Uterus (tissue), 4 donors: ENCODE measurements around the gene MFNG. TPM values are rescaled to one million over a fixed set of nuclear protein-coding genes. Genes with fewer than 3 reads are reported as not detected.
A peak's percentile ranks its signal among the peaks of the same experiment; 100 is the strongest.

Experiments used
- DNase-seq, 2 donors: peaks; one replicate each; pipeline ENCODE4 v3.0.0-alpha.2; 2019 to 2020
- H3K27ac ChIP-seq, 2 donors: fragments of 200-600 bp; sonication (generic); 1 replicate in 1 of 2; 2 replicates in 1 of 2; pipeline ENCODE4 v1.5.1; 2016 to 2018
- H3K27me3 ChIP-seq, 2 donors: fragments of 200-600 bp; sonication (generic); one replicate each; pipeline ENCODE4 v1.5.1; 2018 to 2019; ENCODE audit warnings: control low read depth in 1 of 2
- H3K36me3 ChIP-seq, 2 donors: fragments of 200-600 bp; sonication (generic); one replicate each; pipeline ENCODE4 v1.5.1; 2019; ENCODE audit warnings: control low read depth in 1 of 2
- H3K4me1 ChIP-seq, 2 donors: fragments of 200-600 bp; sonication (generic); one replicate each; pipeline ENCODE4 v1.5.1; 2018 to 2019; ENCODE audit warnings: control low read depth in 1 of 2
- H3K4me3 ChIP-seq, 2 donors: fragments of 200-600 bp; sonication (generic); 1 replicate in 1 of 2; 2 replicates in 1 of 2; pipeline ENCODE4 v1.5.1; 2018 to 2019; ENCODE audit warnings: mild to moderate bottlenecking in 1 of 2
- H3K9me3 ChIP-seq, 2 donors: fragments of 200-600 bp; sonication (generic); one replicate each; pipeline ENCODE4 v1.5.1; 2019; ENCODE audit warnings: control low read depth in 1 of 2
- CTCF ChIP-seq, 4 experiments: fragments of 200-600 bp in 2 of 4; fragments of 450-650 bp in 2 of 4; sonication (generic) in 2 of 4; IDR thresholded peaks; one replicate each; pipeline ENCODE4 v1.5.1; 2016 to 2019; ENCODE audit warnings: antibody characterized with exemption in 4 of 4, mild to moderate bottlenecking in 2 of 4, moderate library complexity in 1 of 4
- POLR2A ChIP-seq, 2 donors: fragments of 450-650 bp; IDR thresholded peaks; one replicate each; pipeline ENCODE4 v1.6.1; 2016; ENCODE audit warnings: antibody characterized with exemption in 2 of 2, mild to moderate bottlenecking in 1 of 2, moderate library complexity in 1 of 2
- intact Hi-C: fragments of 100-400 bp; cut with DNase I; formaldehyde crosslinking; loops from one replicate; pipeline ENCODE4 v1.15.1; 2023; ENCODE audit warnings: low total_unique reads
- total RNA-seq, 4 donors: library from RNA; depleted of rRNA in 3 of 4; stranded (reverse); fragments of >200 nt in 3 of 4; gene quantifications; one replicate each; pipeline versions ENCODE4 v1.1.0 to v1.2.4, GENCODE V29; 2014 to 2023
- donor health status: DM: yes; HTN: yes; CAD: no.

MFNG gene
- total RNA-seq, 4 donors from 2014 or later: 7.6 to 71.2 (median 28.7) TPM

- H3K4me3 ChIP-seq: no peak overlapping the region
- peaks cover 0 to 12% of the 10 kb centered on the region in 2 donors for H3K4me1 ChIP-seq
- no peak overlapping the region for H3K27ac ChIP-seq
- H3K27me3 ChIP-seq: peaks cover 0 to 18% of the 10 kb centered on the region in 2 donors
- no peaks in the 10 kb centered on the region for H3K36me3 ChIP-seq
- DNase-seq: no peak
- intact Hi-C loops: no loop called here
- H3K9me3 ChIP-seq: no peaks in the 10 kb centered on the region
- no peak for TF ChIP-seq POLR2A (IDR thresholded peaks at IDR 0.05)
- TF ChIP-seq CTCF (IDR thresholded peaks at IDR 0.05): no peak
Measured at GRCh38 chr22:37431366-37431765, 54.8 kb downstream of the MFNG start.

GRCh38 chr22:37430941-37431340, 55.2 kb downstream of the MFNG start:
- H3K27ac ChIP-seq: no peak overlapping the region
- peaks cover 0 to 12% of the 10 kb centered on the region in 2 donors for H3K4me1 ChIP-seq
- intact Hi-C loops: no loop called here
- no peaks in the 10 kb centered on the region for H3K9me3 ChIP-seq
- peaks cover 0 to 20% of the 10 kb centered on the region in 2 donors for H3K27me3 ChIP-seq
- H3K36me3 ChIP-seq: no peaks in the 10 kb centered on the region
- TF ChIP-seq POLR2A (IDR thresholded peaks at IDR 0.05): no peak
- no peak for TF ChIP-seq CTCF (IDR thresholded peaks at IDR 0.05)
- H3K4me3 ChIP-seq: no peak overlapping the region
- no peak for DNase-seq

- H3K27ac ChIP-seq: no peak overlapping the region
- H3K4me3 ChIP-seq: no peak overlapping the region
- intact Hi-C loops: no loop called here
- no peak for DNase-seq
- no peaks in the 10 kb centered on the region for H3K9me3 ChIP-seq
- H3K27me3 ChIP-seq: peaks cover 0 to 20% of the 10 kb centered on the region in 2 donors
- no peak for TF ChIP-seq POLR2A (IDR thresholded peaks at IDR 0.05)
- TF ChIP-seq CTCF (IDR thresholded peaks at IDR 0.05): peak in 3 of 4 experiments; percentile 18 to 39 (median 25)
- H3K36me3 ChIP-seq: no peaks in the 10 kb centered on the region
- H3K4me1 ChIP-seq: peaks cover 0 to 12% of the 10 kb centered on the region in 2 donors
Measured at GRCh38 chr22:37428649-37429586, 57.3 kb downstream of the MFNG start.

GRCh38 chr22:37427711-37428635, 58.2 kb downstream of the MFNG start:
- no peak for DNase-seq
- Histone ChIP-seq H3K27me3 (peaks cover 0 to 20% of the 10 kb centered on the region in 2 donors), H3K27ac (no peak overlapping the region), H3K9me3 (no peaks in the 10 kb centered on the region), H3K36me3 (no peaks in the 10 kb centered on the region), H3K4me1 (peaks cover 0 to 12% of the 10 kb centered on the region in 2 donors), H3K4me3 (peak overlapping the region in 1 of 2 donors; percentile 12)
- TF ChIP-seq CTCF (IDR thresholded peaks at IDR 0.05) (no peak), POLR2A (IDR thresholded peaks at IDR 0.05) (no peak)
- intact Hi-C loops: no loop called here
